Stomach (tissue), 4 donors: Measurements from ENCODE around the gene TRAPPC10.

Source experiments
- POLR2A ChIP-seq, 4 donors: fragments of 450-650 bp; IDR thresholded peaks; one replicate each; pipeline ENCODE4 v1.6.1; 2016; ENCODE audit warnings: antibody characterized with exemption in 4 of 4, control low read depth in 2 of 4, mild to moderate bottlenecking in 1 of 4, moderate library complexity in 1 of 4
- POLR2AphosphoS5 ChIP-seq, 3 donors: sonication (generic); formaldehyde crosslinking; IDR thresholded peaks; one replicate each; pipeline ENCODE4 v1.6.1; 2016; ENCODE audit warnings: antibody characterized with exemption in 3 of 3
- TF ChIP-seq, protein P1 (sequence below), 7 experiments: fragments of 450-650 bp in 4 of 7; fragments of 200-600 bp in 3 of 7; sonication (generic) in 3 of 7; IDR thresholded peaks; one replicate each; pipeline ENCODE4 v1.5.1; 2016 to 2019; ENCODE audit warnings: antibody characterized with exemption in 7 of 7, control low read depth in 2 of 7, mild to moderate bottlenecking in 1 of 7

DNA sequence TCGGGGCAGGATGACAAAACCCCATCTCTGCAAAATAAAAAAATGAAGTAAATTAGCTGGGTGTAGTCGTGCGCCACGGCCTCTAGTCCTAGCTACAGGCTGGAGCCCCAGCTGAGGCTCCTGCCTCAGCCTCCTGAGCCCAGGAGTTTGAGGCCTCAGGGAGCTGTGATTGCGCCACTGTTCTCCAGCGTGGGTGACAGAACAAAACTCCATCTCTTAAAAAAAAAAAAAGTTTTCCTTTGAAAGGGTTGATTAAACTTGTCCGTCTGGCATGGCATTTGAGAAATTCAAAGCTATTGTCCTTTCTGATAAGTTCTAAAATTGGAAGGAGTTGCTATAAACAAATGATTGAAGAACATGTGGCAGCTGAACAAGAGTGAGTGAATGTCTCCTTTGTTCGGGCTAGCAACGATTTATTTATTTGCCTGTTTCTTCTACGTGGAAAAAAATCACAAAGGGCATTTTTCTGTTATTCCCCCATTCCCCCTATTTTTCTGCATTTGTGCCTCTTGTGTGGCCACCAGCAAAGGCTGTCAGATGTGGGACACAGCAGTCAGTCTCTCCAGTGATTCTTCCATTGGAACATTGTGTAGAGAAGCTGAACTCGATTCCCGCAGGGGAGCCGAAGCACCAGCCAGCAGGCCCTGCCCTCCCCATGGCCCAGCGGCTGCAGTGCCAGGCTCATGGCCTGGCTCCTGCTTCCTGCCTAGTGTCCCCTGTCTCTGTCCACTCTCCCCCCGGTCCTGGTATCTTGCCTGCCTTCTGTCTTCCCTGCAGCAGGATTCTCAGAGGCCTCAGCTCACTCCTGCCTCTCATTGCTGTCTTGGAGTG, 73.6 kb downstream of the TRAPPC10 start:
- TF ChIP-seq, protein P1, sequence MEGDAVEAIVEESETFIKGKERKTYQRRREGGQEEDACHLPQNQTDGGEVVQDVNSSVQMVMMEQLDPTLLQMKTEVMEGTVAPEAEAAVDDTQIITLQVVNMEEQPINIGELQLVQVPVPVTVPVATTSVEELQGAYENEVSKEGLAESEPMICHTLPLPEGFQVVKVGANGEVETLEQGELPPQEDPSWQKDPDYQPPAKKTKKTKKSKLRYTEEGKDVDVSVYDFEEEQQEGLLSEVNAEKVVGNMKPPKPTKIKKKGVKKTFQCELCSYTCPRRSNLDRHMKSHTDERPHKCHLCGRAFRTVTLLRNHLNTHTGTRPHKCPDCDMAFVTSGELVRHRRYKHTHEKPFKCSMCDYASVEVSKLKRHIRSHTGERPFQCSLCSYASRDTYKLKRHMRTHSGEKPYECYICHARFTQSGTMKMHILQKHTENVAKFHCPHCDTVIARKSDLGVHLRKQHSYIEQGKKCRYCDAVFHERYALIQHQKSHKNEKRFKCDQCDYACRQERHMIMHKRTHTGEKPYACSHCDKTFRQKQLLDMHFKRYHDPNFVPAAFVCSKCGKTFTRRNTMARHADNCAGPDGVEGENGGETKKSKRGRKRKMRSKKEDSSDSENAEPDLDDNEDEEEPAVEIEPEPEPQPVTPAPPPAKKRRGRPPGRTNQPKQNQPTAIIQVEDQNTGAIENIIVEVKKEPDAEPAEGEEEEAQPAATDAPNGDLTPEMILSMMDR (IDR thresholded peaks at IDR 0.05) = no peak
- TF ChIP-seq POLR2A (IDR thresholded peaks at IDR 0.05) = no peak
- TF ChIP-seq POLR2AphosphoS5 (IDR thresholded peaks at IDR 0.05) = no peak
